ENCODE data around the gene CHDH.

Gene CHDH

DNA sequence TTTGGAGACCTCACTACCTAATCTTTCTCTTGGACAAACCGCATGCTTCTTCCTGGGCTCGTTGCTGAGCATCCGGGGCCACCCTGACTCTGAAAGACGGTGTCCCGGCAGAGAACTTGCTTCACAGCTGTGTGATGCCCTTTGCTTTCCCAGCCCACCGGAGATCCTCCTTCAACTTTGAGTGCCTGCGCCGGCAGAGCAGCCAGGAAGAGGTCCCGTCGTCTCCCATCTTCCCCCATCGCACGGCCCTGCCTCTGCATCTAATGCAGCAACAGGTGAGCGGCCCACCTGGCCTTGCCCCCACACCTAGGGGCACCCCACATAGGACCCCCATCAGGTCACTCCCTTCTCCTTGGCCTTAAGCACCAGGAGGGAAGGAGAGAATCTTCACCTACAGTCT lies 37.7 kb downstream of the CHDH start:
- Histone ChIP-seq H4K91ac (ENCODE audit: low read depth, low read length, poor library complexity) (no peak overlapping the region), H2BK5ac (ENCODE audit: low read length) (no peak overlapping the region), H3K14ac (ENCODE audit: low read length) (no peak overlapping the region), H3K9me3 (replicated peaks in 1 of 2; ENCODE audit: control insufficient read depth in 2 of 2, insufficient read depth in 1 of 2, low read depth in 1 of 2, low read length in 2 of 2) (peaks cover 0 to 1% of the 10 kb centered on the region in 2 donors), H3K9ac (ENCODE audit: low read depth, low read length, poor library complexity) (no peak overlapping the region), H3K18ac (ENCODE audit: low read length) (peak overlapping the region; percentile 86), H2AK5ac (ENCODE audit: low read depth, low read length) (no peak overlapping the region), H3K4me3 (ENCODE audit: low read length in 2 of 2) (no peak overlapping the region), H3K27ac (replicated peaks; ENCODE audit: low read length) (no peak overlapping the region), H2AFZ (ENCODE audit: low read length) (no peak overlapping the region), H3K4me2 (ENCODE audit: insufficient read depth, low read length, poor library complexity, severe bottlenecking) (no peak overlapping the region), H3K4me1 (ENCODE audit: control insufficient read depth in 2 of 2, insufficient read depth in 1 of 2, low read depth in 1 of 2, low read length in 2 of 2) (peaks cover 16 to 18% of the 10 kb centered on the region in 2 donors), H4K8ac (ENCODE audit: low read depth, low read length) (no peak overlapping the region), H3K23ac (ENCODE audit: low read depth, low read length, poor library complexity) (no peak overlapping the region), H3K4ac (ENCODE audit: low read length) (no peak overlapping the region), H2BK12ac (ENCODE audit: low read length) (no peak overlapping the region), H3K79me1 (ENCODE audit: low read depth, low read length) (no peaks in the 10 kb centered on the region), H3K36me3 (replicated peaks in 1 of 2; ENCODE audit: control insufficient read depth in 2 of 2, insufficient read depth in 2 of 2, low read length in 2 of 2) (no peaks in the 10 kb centered on the region), H3K27me3 (ENCODE audit: control insufficient read depth in 3 of 3, insufficient read depth in 3 of 3, low read depth in 1 of 3, low read length in 3 of 3) (no peaks in the 10 kb centered on the region), H2BK120ac (ENCODE audit: low read depth, low read length) (no peak overlapping the region), H2BK15ac (ENCODE audit: low read length) (no peak overlapping the region)
- no peak for DNase-seq (ENCODE audit: low spot score)
- no CpG with 5 or more reads among the region's 13 CpGs for WGBS, 2 donors (ENCODE audit: extremely low coverage in 2 of 2, insufficient read length in 2 of 2, insufficient replicate concordance in 1 of 2)

DNA sequence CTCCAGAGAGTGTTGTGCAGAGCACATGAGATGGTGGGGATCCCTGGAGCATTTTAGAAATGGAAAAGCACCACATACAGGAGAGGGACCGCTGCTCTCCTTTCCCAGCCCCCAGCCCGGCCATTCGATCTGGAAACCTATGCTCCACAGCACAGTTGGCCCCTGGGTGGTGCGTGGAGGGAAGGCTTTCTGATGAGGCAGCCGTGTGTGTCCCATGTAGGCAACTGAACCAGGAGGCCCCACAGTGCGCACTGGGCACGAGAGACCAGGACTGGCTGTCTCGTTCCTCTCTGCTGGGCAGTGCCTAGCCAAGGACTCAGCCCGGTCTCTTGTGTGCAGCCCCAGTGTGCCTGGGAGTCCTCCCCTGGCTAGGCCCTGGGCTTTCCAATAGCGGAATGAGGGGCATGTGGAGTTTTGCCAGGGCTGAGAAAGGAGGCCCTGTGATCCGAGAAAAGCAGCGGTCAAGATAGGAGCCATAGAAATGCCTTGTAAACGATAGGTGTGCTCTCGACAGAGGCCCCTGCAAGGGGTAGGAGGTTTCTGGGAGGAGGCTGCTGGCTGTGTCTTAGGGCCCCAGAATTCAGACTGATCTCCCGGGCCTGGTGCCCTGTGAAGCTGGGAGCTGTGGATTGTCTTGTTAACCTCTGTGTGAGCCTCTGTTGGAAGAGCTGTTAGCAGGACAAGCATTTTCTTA lies 39.0 kb downstream of the CHDH start:
- Histone ChIP-seq H2BK15ac (ENCODE audit: low read length) (peak overlapping the region; percentile 69), H3K27ac (replicated peaks; ENCODE audit: low read length) (no peak overlapping the region), H3K27me3 (ENCODE audit: control insufficient read depth in 3 of 3, insufficient read depth in 3 of 3, low read depth in 1 of 3, low read length in 3 of 3) (no peaks in the 10 kb centered on the region), H4K91ac (ENCODE audit: low read depth, low read length, poor library complexity) (no peak overlapping the region), H2AFZ (ENCODE audit: low read length) (no peak overlapping the region), H2AK5ac (ENCODE audit: low read depth, low read length) (peak overlapping the region; percentile 76), H3K18ac (ENCODE audit: low read length) (peak overlapping the region; percentile 95), H2BK5ac (ENCODE audit: low read length) (peak overlapping the region; percentile 56), H3K4me2 (ENCODE audit: insufficient read depth, low read length, poor library complexity, severe bottlenecking) (no peak overlapping the region), H3K4me1 (ENCODE audit: control insufficient read depth in 2 of 2, insufficient read depth in 1 of 2, low read depth in 1 of 2, low read length in 2 of 2) (peaks cover 16 to 18% of the 10 kb centered on the region in 2 donors), H3K9ac (ENCODE audit: low read depth, low read length, poor library complexity) (no peak overlapping the region), H2BK120ac (ENCODE audit: low read depth, low read length) (no peak overlapping the region), H4K8ac (ENCODE audit: low read depth, low read length) (peak overlapping the region; percentile 73), H3K4ac (ENCODE audit: low read length) (no peak overlapping the region), H3K36me3 (replicated peaks in 1 of 2; ENCODE audit: control insufficient read depth in 2 of 2, insufficient read depth in 2 of 2, low read length in 2 of 2) (no peaks in the 10 kb centered on the region), H3K4me3 (ENCODE audit: low read length in 2 of 2) (peak overlapping the region in 1 of 2 donors; percentile 33), H3K23ac (ENCODE audit: low read depth, low read length, poor library complexity) (peak overlapping the region; percentile 86), H3K9me3 (replicated peaks in 1 of 2; ENCODE audit: control insufficient read depth in 2 of 2, insufficient read depth in 1 of 2, low read depth in 1 of 2, low read length in 2 of 2) (peaks cover 0 to 1% of the 10 kb centered on the region in 2 donors), H2BK12ac (ENCODE audit: low read length) (no peak overlapping the region), H3K79me1 (ENCODE audit: low read depth, low read length) (no peaks in the 10 kb centered on the region), H3K14ac (ENCODE audit: low read length) (peak overlapping the region; percentile 78)
- no peak for DNase-seq (ENCODE audit: low spot score)
- no CpG with 5 or more reads among the region's 15 CpGs for WGBS, 2 donors (ENCODE audit: extremely low coverage in 2 of 2, insufficient read length in 2 of 2, insufficient replicate concordance in 1 of 2)

DNA sequence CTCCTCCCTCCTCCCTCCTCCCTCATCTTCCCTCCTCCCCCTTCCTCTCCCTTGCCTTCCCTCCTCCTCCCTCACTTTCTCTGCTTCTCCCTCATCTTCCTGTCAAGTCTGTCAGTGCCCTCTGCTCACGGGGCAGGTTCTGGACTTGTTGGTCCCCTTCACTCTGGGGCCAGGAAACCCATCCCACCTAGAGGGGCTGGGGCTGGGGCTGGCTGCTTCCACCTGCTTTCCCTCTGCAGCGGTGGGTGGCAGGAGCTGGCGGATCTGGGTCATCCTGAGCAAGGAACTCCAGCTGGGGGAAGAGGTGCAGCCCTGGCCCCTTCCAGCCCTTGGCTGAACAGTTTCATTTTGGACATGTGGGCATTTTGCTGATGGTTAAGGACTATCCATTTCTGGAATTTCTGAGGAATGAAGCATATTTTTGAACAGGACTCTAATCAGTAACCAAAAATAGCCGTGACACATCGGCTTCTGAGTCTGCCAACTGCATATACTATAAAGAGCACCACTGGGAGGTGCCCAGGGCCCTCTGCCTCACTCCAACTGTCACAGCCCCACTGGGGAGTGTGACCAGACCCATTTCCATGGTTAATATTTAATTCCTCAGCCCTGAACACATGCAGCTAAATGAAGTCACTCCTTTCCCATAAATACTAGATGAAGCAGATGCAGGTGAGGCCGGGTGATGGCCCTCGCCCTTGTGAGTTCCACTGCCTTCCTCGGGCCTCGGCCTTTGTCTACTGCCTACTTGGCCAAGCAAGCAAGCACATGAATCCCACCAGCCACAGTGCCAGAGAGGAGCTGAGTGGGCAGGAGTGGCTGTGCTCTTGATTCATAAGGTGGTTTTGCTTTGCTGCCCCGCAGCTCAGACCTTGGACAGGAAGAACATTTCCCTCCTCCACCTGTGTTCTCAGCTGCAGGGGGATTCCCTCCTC lies 39.8 kb downstream of the CHDH start:
- Histone ChIP-seq H3K4me1 (ENCODE audit: control insufficient read depth in 2 of 2, insufficient read depth in 1 of 2, low read depth in 1 of 2, low read length in 2 of 2) (peaks cover 16 to 18% of the 10 kb centered on the region in 2 donors), H4K8ac (ENCODE audit: low read depth, low read length) (no peak overlapping the region), H3K18ac (ENCODE audit: low read length) (peak overlapping the region; percentile 56), H2BK15ac (ENCODE audit: low read length) (peak overlapping the region; percentile 69), H3K14ac (ENCODE audit: low read length) (no peak overlapping the region), H3K23ac (ENCODE audit: low read depth, low read length, poor library complexity) (peak overlapping the region; percentile 86), H4K91ac (ENCODE audit: low read depth, low read length, poor library complexity) (no peak overlapping the region), H3K79me1 (ENCODE audit: low read depth, low read length) (no peaks in the 10 kb centered on the region), H3K4me3 (ENCODE audit: low read length in 2 of 2) (no peak overlapping the region), H2AFZ (ENCODE audit: low read length) (no peak overlapping the region), H3K9ac (ENCODE audit: low read depth, low read length, poor library complexity) (no peak overlapping the region), H3K36me3 (replicated peaks in 1 of 2; ENCODE audit: control insufficient read depth in 2 of 2, insufficient read depth in 2 of 2, low read length in 2 of 2) (no peaks in the 10 kb centered on the region), H2AK5ac (ENCODE audit: low read depth, low read length) (no peak overlapping the region), H3K27me3 (ENCODE audit: control insufficient read depth in 3 of 3, insufficient read depth in 3 of 3, low read depth in 1 of 3, low read length in 3 of 3) (no peaks in the 10 kb centered on the region), H3K4ac (ENCODE audit: low read length) (no peak overlapping the region), H3K4me2 (ENCODE audit: insufficient read depth, low read length, poor library complexity, severe bottlenecking) (no peak overlapping the region), H3K9me3 (replicated peaks in 1 of 2; ENCODE audit: control insufficient read depth in 2 of 2, insufficient read depth in 1 of 2, low read depth in 1 of 2, low read length in 2 of 2) (peaks cover 0 to 1% of the 10 kb centered on the region in 2 donors), H2BK12ac (ENCODE audit: low read length) (no peak overlapping the region), H2BK120ac (ENCODE audit: low read depth, low read length) (no peak overlapping the region), H2BK5ac (ENCODE audit: low read length) (peak overlapping the region; percentile 56), H3K27ac (replicated peaks; ENCODE audit: low read length) (no peak overlapping the region)
- no CpG with 5 or more reads among the region's 10 CpGs for WGBS, 2 donors (ENCODE audit: extremely low coverage in 2 of 2, insufficient read length in 2 of 2, insufficient replicate concordance in 1 of 2)
- DNase-seq (ENCODE audit: low spot score) = no peak
